HepG2 (cell line): ENCODE results near the gene ALPK3. TPM values are rescaled to one million over a fixed set of nuclear protein-coding genes. Genes with fewer than 3 reads are reported as not detected.

Experiments
- CC2D1A ChIP-seq: sonication (generic); formaldehyde crosslinking; IDR thresholded peaks from 2 replicates; pipeline ENCODE4 v1.8.1; 2023; ENCODE audit warnings: mild to moderate bottlenecking, missing genetic modification reagents
- FLYWCH1 ChIP-seq: sonication (generic); formaldehyde crosslinking; IDR thresholded peaks from 2 replicates; pipeline ENCODE4 v1.8.1; 2023; ENCODE audit warnings: mild to moderate bottlenecking, missing genetic modification reagents
- GPN1 ChIP-seq: sonication (generic); formaldehyde crosslinking; IDR thresholded peaks from 2 replicates; pipeline ENCODE4 v1.5.1; 2020; ENCODE audit warnings: missing genetic modification reagents, borderline replicate concordance
- HOXA5 ChIP-seq: sonication (generic); formaldehyde crosslinking; IDR thresholded peaks from 2 replicates; pipeline ENCODE4 v1.4.0; 2020; ENCODE audit warnings: missing genetic modification reagents
- KDM5A ChIP-seq: fragments of 200-600 bp; sonication (generic); IDR thresholded peaks from 2 replicates; pipeline ENCODE4 v1.7.0; 2018; ENCODE audit warnings: antibody characterized with exemption, mild to moderate bottlenecking, low read length, borderline replicate concordance
- SATB2 ChIP-seq: sonication (generic); formaldehyde crosslinking; IDR thresholded peaks from 2 replicates; pipeline ENCODE4 v1.5.0; 2020; ENCODE audit warnings: missing genetic modification reagents
- SMARCE1 ChIP-seq: fragments of 450-650 bp; IDR thresholded peaks from 2 replicates; pipeline ENCODE4 v1.6.1; 2017; ENCODE audit warnings: borderline replicate concordance
- TBX2 ChIP-seq: sonication (generic); formaldehyde crosslinking; IDR thresholded peaks from 2 replicates; pipeline ENCODE4 v1.5.0; 2020; ENCODE audit warnings: missing genetic modification reagents, mild to moderate bottlenecking, borderline replicate concordance
- ZBTB8A ChIP-seq: sonication (generic); formaldehyde crosslinking; IDR thresholded peaks from 2 replicates; pipeline ENCODE4 v1.4.0; 2020; ENCODE audit warnings: mild to moderate bottlenecking, low read depth, missing genetic modification reagents, borderline replicate concordance
- ZFP62 ChIP-seq: sonication (generic); formaldehyde crosslinking; IDR thresholded peaks from 2 replicates; pipeline ENCODE4 v1.4.0; 2020; ENCODE audit warnings: missing genetic modification reagents
- ZKSCAN8 ChIP-seq: IDR thresholded peaks from 2 replicates; pipeline ENCODE4 v1.6.1; 2016; ENCODE audit warnings: borderline replicate concordance, missing genetic modification reagents, missing compliant biosample characterization
- ZNF33A ChIP-seq: sonication (generic); formaldehyde crosslinking; IDR thresholded peaks from 2 replicates; pipeline ENCODE4 v1.5.1; 2020; ENCODE audit warnings: missing genetic modification reagents, mild to moderate bottlenecking, moderate library complexity, borderline replicate concordance
- ZNF547 ChIP-seq: sonication (generic); formaldehyde crosslinking; IDR thresholded peaks from 2 replicates; pipeline ENCODE4 v1.5.1; 2020; ENCODE audit warnings: mild to moderate bottlenecking, missing genetic modification reagents
- ZNF589 ChIP-seq: sonication (generic); formaldehyde crosslinking; conservative IDR thresholded peaks from 2 replicates; pipeline ENCODE4 v1.8.0; 2022; ENCODE audit warnings: mild to moderate bottlenecking, moderate library complexity, missing genetic modification reagents
- ZNF660 ChIP-seq: sonication (generic); formaldehyde crosslinking; IDR thresholded peaks from 2 replicates; pipeline ENCODE4 v1.5.1; 2020; ENCODE audit warnings: mild to moderate bottlenecking, low read depth, missing genetic modification reagents, borderline replicate concordance
- polyA plus RNA-seq, 8 experiments: library from polyadenylated mRNA; depleted of rRNA in 3 of 8; stranded (reverse) in 7 of 8; unstranded in 1 of 8; fragments of >200 nt; fragmentation: Illumina TruSeq in 4 of 8; extraction: Trizol in 4 of 8; gene quantifications; 2 replicates each; pipeline versions ENCODE4 v1.2.1 to v1.2.3, GENCODE V29; 2011 to 2016; ENCODE audit warnings: low read depth in 4 of 8, missing spikeins in 1 of 8, mixed read lengths in 1 of 8; ENCODE audit not compliant: insufficient read depth in 1 of 8
- total RNA-seq, 5 experiments: library from RNA; depleted of rRNA; stranded (reverse); fragments of >200 nt; fragmentation: Illumina TruSeq; extraction: Trizol; gene quantifications; 2 replicates each; pipeline ENCODE4 v1.2.3, GENCODE V29; 2016; ENCODE audit warnings: low read depth in 1 of 5
- TF ChIP-seq, protein P1 (sequence below): sonication (generic); formaldehyde crosslinking; IDR thresholded peaks from 2 replicates; pipeline ENCODE4 v1.5.0; 2020; ENCODE audit warnings: missing genetic modification reagents, mild to moderate bottlenecking, borderline replicate concordance
- TF ChIP-seq, protein P2 (sequence below): sonication (generic); formaldehyde crosslinking; IDR thresholded peaks from 2 replicates; pipeline ENCODE4 v1.4.0; 2020; ENCODE audit warnings: missing genetic modification reagents
- TF ChIP-seq, protein P3 (sequence below): sonication (generic); formaldehyde crosslinking; IDR thresholded peaks from 2 replicates; pipeline ENCODE4 v1.4.0; 2020; ENCODE audit warnings: missing genetic modification reagents, borderline replicate concordance
- TF ChIP-seq, protein P4 (sequence below): sonication (generic); formaldehyde crosslinking; IDR thresholded peaks from 2 replicates; pipeline ENCODE4 v1.8.0; 2022; ENCODE audit warnings: mild to moderate bottlenecking, missing genetic modification reagents; ENCODE audit not compliant: insufficient replicate concordance
- TF ChIP-seq, protein P5 (sequence below): sonication (generic); formaldehyde crosslinking; conservative IDR thresholded peaks from 2 replicates; pipeline ENCODE4 v1.8.0; 2022; ENCODE audit warnings: low read depth, missing genetic modification reagents

ALPK3 gene
- total and polyA plus RNA-seq, 2 of the 13 experiments (the other 11 are each of a cell fraction or from before 2014, with no cell fraction given), result 0.04 to 0.42 TPM

DNA sequence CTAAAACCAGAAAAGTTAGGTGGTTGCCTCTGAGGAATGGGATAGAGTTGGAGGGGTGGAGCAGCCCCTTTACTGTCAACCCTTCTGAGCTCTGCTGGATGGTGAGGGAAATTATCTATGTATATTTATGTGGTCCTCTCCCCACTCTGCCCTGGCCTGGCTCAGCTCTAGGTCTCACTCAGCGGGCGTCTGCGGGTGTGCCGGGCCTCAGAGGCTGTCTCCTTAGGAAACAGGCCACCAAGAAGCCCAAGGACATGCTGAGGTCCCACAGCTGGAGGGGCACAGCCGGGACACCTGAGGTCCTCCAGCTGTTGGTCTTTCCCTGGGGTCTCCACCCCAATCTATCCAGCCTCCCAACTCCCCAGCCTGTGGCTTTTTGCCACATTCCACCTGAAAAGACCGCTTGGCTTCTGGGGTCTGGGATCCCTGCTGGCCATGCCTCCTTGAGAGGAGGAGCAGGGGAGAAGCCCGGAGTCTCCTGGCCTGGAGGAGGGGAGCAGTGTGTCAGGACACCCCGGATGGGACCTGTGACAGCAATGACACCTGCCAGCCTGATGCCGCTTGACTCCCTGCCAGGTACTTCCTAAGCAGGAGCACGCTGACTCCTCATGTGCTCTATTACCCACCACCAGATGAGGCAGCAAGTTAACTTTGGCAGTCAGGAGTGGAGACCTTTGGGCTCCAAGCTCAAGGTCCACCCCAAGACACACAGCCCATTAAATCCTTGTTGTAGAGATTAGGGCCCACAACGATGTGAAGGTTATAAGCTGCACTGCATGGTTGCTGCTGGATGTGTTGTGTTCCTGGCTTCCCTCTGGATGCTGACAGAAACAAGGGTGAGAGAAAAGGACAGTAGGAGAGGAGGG is 67.0 kb downstream of the ALPK3 start, which contains the start of gene SLC28A1 (continued):
- TF ChIP-seq, protein P1, sequence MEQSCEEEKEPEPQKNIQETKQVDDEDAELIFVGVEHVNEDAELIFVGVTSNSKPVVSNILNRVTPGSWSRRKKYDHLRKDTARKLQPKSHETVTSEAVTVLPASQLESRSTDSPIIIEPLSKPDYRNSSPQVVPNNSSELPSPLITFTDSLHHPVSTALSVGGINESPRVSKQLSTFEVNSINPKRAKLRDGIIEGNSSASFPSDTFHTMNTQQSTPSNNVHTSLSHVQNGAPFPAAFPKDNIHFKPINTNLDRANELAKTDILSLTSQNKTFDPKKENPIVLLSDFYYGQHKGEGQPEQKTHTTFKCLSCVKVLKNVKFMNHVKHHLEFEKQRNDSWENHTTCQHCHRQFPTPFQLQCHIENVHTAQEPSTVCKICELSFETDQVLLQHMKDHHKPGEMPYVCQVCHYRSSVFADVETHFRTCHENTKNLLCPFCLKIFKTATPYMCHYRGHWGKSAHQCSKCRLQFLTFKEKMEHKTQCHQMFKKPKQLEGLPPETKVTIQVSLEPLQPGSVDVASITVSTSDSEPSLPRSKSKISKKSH (CRISPR knock-in tag), result no peak
- TF ChIP-seq, protein P2, sequence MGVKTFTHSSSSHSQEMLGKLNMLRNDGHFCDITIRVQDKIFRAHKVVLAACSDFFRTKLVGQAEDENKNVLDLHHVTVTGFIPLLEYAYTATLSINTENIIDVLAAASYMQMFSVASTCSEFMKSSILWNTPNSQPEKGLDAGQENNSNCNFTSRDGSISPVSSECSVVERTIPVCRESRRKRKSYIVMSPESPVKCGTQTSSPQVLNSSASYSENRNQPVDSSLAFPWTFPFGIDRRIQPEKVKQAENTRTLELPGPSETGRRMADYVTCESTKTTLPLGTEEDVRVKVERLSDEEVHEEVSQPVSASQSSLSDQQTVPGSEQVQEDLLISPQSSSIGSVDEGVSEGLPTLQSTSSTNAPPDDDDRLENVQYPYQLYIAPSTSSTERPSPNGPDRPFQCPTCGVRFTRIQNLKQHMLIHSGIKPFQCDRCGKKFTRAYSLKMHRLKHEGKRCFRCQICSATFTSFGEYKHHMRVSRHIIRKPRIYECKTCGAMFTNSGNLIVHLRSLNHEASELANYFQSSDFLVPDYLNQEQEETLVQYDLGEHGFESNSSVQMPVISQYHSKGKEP (CRISPR knock-in tag), result no peak
- no peak for TF ChIP-seq FLYWCH1 (CRISPR knock-in tag)
- TF ChIP-seq GPN1 (CRISPR knock-in tag), result no peak
- TF ChIP-seq ZBTB8A (CRISPR knock-in tag), result no peak
- TF ChIP-seq ZNF660 (CRISPR knock-in tag), result no peak
- TF ChIP-seq, protein P3, sequence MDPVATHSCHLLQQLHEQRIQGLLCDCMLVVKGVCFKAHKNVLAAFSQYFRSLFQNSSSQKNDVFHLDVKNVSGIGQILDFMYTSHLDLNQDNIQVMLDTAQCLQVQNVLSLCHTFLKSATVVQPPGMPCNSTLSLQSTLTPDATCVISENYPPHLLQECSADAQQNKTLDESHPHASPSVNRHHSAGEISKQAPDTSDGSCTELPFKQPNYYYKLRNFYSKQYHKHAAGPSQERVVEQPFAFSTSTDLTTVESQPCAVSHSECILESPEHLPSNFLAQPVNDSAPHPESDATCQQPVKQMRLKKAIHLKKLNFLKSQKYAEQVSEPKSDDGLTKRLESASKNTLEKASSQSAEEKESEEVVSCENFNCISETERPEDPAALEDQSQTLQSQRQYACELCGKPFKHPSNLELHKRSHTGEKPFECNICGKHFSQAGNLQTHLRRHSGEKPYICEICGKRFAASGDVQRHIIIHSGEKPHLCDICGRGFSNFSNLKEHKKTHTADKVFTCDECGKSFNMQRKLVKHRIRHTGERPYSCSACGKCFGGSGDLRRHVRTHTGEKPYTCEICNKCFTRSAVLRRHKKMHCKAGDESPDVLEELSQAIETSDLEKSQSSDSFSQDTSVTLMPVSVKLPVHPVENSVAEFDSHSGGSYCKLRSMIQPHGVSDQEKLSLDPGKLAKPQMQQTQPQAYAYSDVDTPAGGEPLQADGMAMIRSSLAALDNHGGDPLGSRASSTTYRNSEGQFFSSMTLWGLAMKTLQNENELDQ (CRISPR knock-in tag), result no peak
- TF ChIP-seq ZNF547, result no peak
- TF ChIP-seq ZFP62 (CRISPR knock-in tag), result no peak
- TF ChIP-seq ZNF33A (CRISPR knock-in tag), result no peak
- TF ChIP-seq, protein P4, sequence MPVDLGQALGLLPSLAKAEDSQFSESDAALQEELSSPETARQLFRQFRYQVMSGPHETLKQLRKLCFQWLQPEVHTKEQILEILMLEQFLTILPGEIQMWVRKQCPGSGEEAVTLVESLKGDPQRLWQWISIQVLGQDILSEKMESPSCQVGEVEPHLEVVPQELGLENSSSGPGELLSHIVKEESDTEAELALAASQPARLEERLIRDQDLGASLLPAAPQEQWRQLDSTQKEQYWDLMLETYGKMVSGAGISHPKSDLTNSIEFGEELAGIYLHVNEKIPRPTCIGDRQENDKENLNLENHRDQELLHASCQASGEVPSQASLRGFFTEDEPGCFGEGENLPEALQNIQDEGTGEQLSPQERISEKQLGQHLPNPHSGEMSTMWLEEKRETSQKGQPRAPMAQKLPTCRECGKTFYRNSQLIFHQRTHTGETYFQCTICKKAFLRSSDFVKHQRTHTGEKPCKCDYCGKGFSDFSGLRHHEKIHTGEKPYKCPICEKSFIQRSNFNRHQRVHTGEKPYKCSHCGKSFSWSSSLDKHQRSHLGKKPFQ (CRISPR knock-in tag), result peak; percentile 57
- peak; percentile 28; the same call in 1 of the 2 replicates for TF ChIP-seq TBX2 (CRISPR knock-in tag)
- 0 out of 2 replicates have a peak, but pooled peaks have one; percentile 13 for TF ChIP-seq ZNF589
- TF ChIP-seq, protein P5, sequence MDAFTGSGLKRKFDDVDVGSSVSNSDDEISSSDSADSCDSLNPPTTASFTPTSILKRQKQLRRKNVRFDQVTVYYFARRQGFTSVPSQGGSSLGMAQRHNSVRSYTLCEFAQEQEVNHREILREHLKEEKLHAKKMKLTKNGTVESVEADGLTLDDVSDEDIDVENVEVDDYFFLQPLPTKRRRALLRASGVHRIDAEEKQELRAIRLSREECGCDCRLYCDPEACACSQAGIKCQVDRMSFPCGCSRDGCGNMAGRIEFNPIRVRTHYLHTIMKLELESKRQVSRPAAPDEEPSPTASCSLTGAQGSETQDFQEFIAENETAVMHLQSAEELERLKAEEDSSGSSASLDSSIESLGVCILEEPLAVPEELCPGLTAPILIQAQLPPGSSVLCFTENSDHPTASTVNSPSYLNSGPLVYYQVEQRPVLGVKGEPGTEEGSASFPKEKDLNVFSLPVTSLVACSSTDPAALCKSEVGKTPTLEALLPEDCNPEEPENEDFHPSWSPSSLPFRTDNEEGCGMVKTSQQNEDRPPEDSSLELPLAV (CRISPR knock-in tag), result no peak
- no peak for TF ChIP-seq KDM5A
- TF ChIP-seq ZKSCAN8 (CRISPR knock-in tag), result no peak
- TF ChIP-seq HOXA5, result no peak
- no peak for TF ChIP-seq SMARCE1
- TF ChIP-seq CC2D1A (CRISPR knock-in tag), result no peak
- TF ChIP-seq SATB2 (CRISPR knock-in tag), result no peak
